GM12878 (cell line): Measurements from ENCODE around the gene MITF.

Source experiments
- CBFB ChIP-seq: IDR thresholded peaks from 2 replicates; pipeline ENCODE4 v1.6.1; 2016; ENCODE audit warnings: antibody characterized with exemption, low read depth
- CTCF ChIP-seq, 3 experiments: IDR thresholded peaks in 2 of 3; conservative IDR thresholded peaks in 1 of 3; 2 replicates each; pipeline ENCODE4 v1.5.1; 2011; ENCODE audit warnings: low read depth in 3 of 3, low read length in 3 of 3, mild to moderate bottlenecking in 3 of 3, control low read depth in 2 of 3, moderate library complexity in 2 of 3, inconsistent platforms in 1 of 3, mixed read lengths in 1 of 3; ENCODE audit not compliant: control insufficient read depth in 2 of 3, insufficient read depth in 1 of 3; ENCODE audit errors: extremely low read depth in 1 of 3
- EED ChIP-seq: sonication (generic); IDR thresholded peaks from 2 replicates; pipeline ENCODE4 v1.6.1; 2016; ENCODE audit warnings: antibody characterized with exemption, low read depth
- HDAC2 ChIP-seq: fragments of 200-600 bp; sonication (generic); IDR thresholded peaks from 2 replicates; pipeline ENCODE4 v1.6.1; 2017
- KLF5 ChIP-seq: fragments of 450-650 bp; IDR thresholded peaks from 2 replicates; pipeline ENCODE4 v1.6.1; 2014; ENCODE audit warnings: mild to moderate bottlenecking; ENCODE audit not compliant: partially characterized antibody
- NR2C2 ChIP-seq: IDR thresholded peaks from 2 replicates; pipeline ENCODE4 v1.6.1; 2011; ENCODE audit warnings: borderline replicate concordance, low read depth; ENCODE audit not compliant: control insufficient read depth, insufficient read length
- POLR2A ChIP-seq: IDR thresholded peaks from 2 replicates; pipeline ENCODE4 v1.6.1; 2011; ENCODE audit warnings: low read depth, mild to moderate bottlenecking, low read length
- POLR2AphosphoS5 ChIP-seq: IDR thresholded peaks from 2 replicates; pipeline ENCODE4 v1.6.1; 2011; ENCODE audit warnings: mild to moderate bottlenecking, low read length, inconsistent platforms
- SIN3A ChIP-seq: IDR thresholded peaks from 2 replicates; pipeline ENCODE4 v1.6.1; 2012; ENCODE audit warnings: low read depth, low read length, improper control_type of control experiment
- TAF1 ChIP-seq: IDR thresholded peaks from 2 replicates; pipeline ENCODE4 v1.6.1; 2011; ENCODE audit warnings: mild to moderate bottlenecking, low read depth, low read length, borderline replicate concordance
- USF1 ChIP-seq: IDR thresholded peaks from 2 replicates; pipeline ENCODE4 v1.6.1; 2011; ENCODE audit warnings: borderline replicate concordance, low read depth, mild to moderate bottlenecking, moderate library complexity, mixed read lengths, low read length; ENCODE audit not compliant: insufficient read depth; ENCODE audit errors: extremely low read length
- YY1 ChIP-seq: IDR thresholded peaks from 2 replicates; pipeline ENCODE4 v1.6.1; 2011; ENCODE audit warnings: low read depth, mild to moderate bottlenecking, low read length
- ZNF24 ChIP-seq: fragments of 450-650 bp; IDR thresholded peaks from 2 replicates; pipeline ENCODE4 v1.6.1; 2017; ENCODE audit warnings: antibody characterized with exemption, mild to moderate bottlenecking

GRCh38 chr3:69999140-70000027 is 260.1 kb downstream of the MITF start, which contains the start of gene SAMMSON:
- TF ChIP-seq CTCF (IDR thresholded peaks at IDR 0.05 in 2 of 3, conservative IDR thresholded peaks at IDR 0.05 in 1 of 3; ENCODE audit: control insufficient read depth in 2 of 3, extremely low read depth in 1 of 3, insufficient read depth in 1 of 3, low read depth in 3 of 3, low read length in 3 of 3) (no peak), TAF1 (no peak), POLR2A (no peak), KLF5 (no peak), NR2C2 (no peak), EED (no peak), YY1 (no peak), USF1 (no peak), CBFB (no peak), POLR2AphosphoS5 (no peak), ZNF24 (no peak), SIN3A (no peak), HDAC2 (no peak)
